Hepatocyte (in vitro differentiated cells): ENCODE data around the gene MMP20. TPM values are rescaled to one million over a fixed set of nuclear protein-coding genes. Genes with fewer than 3 reads are reported as not detected.
A peak's percentile ranks its signal among the peaks of the same experiment; 100 is the strongest.

ENCODE experiments used
- DNase-seq: peaks from one replicate; pipeline ENCODE4 v3.0.0-alpha.2; 2016; ENCODE audit warnings: low spot score
- H2AFZ ChIP-seq: fragments of 200-600 bp; sonication (generic); 2 replicates; pipeline ENCODE4 v1.6.0; 2016; ENCODE audit warnings: antibody characterized with exemption, mild to moderate bottlenecking
- H3K27ac ChIP-seq: fragments of 200-600 bp; sonication (generic); 2 replicates; pipeline ENCODE4 v1.5.1; 2016; ENCODE audit warnings: mild to moderate bottlenecking
- H3K27me3 ChIP-seq: fragments of 200-600 bp; sonication (generic); 2 replicates; pipeline ENCODE4 v1.6.1; 2016
- H3K36me3 ChIP-seq: fragments of 200-600 bp; sonication (generic); replicated peaks from 2 replicates; pipeline ENCODE4 v1.5.1; 2016; ENCODE audit warnings: low read depth; ENCODE audit not compliant: insufficient read depth
- H3K4me1 ChIP-seq: fragments of 200-600 bp; sonication (generic); 2 replicates; pipeline ENCODE4 v1.5.1; 2016; ENCODE audit warnings: mild to moderate bottlenecking, moderate library complexity; ENCODE audit not compliant: insufficient read depth
- H3K4me2 ChIP-seq: fragments of 200-600 bp; sonication (generic); 2 replicates; pipeline ENCODE4 v1.6.0; 2016
- H3K4me3 ChIP-seq: fragments of 200-600 bp; sonication (generic); 2 replicates; pipeline ENCODE4 v1.5.1; 2016; ENCODE audit warnings: mild to moderate bottlenecking
- H3K79me2 ChIP-seq: fragments of 200-600 bp; sonication (generic); 2 replicates; pipeline ENCODE4 v1.6.0; 2017; ENCODE audit warnings: mild to moderate bottlenecking
- H3K9me2 ChIP-seq: fragments of 200-600 bp; sonication (generic); replicated peaks from 2 replicates; pipeline ENCODE4 v1.6.0; 2017; ENCODE audit warnings: mild to moderate bottlenecking; ENCODE audit not compliant: insufficient read depth
- H3K9me3 ChIP-seq: fragments of 200-600 bp; sonication (generic); 2 replicates; pipeline ENCODE4 v1.5.1; 2016; ENCODE audit warnings: low read depth, mild to moderate bottlenecking
- H4K20me1 ChIP-seq: fragments of 200-600 bp; sonication (generic); 2 replicates; pipeline ENCODE4 v1.6.0; 2016; ENCODE audit warnings: mild to moderate bottlenecking; ENCODE audit not compliant: insufficient read depth, poor library complexity, severe bottlenecking
- CTCF ChIP-seq: fragments of 200-600 bp; sonication (generic); IDR thresholded peaks from 2 replicates; pipeline ENCODE4 v1.5.1; 2016; ENCODE audit warnings: antibody characterized with exemption, mild to moderate bottlenecking; ENCODE audit not compliant: poor library complexity
- EZH2 ChIP-seq: fragments of 200-600 bp; sonication (generic); IDR thresholded peaks from 2 replicates; pipeline ENCODE4 v1.6.1; 2016; ENCODE audit warnings: antibody characterized with exemption, mild to moderate bottlenecking, borderline replicate concordance
- EZH2phosphoT487 ChIP-seq: fragments of 200-600 bp; sonication (generic); IDR thresholded peaks from one replicate; pipeline ENCODE4 v1.6.1; 2018; ENCODE audit warnings: antibody characterized with exemption, mild to moderate bottlenecking, low read depth, moderate library complexity; ENCODE audit not compliant: unreplicated experiment, severe bottlenecking
- WGBS: methylation state at CpG from one replicate; pipeline ENCODE4 v1.1.6; 2016; ENCODE audit warnings: low lambda C conversion rate; ENCODE audit errors: missing lambda C conversion rate; 5-methylcytosine and 5-hydroxymethylcytosine counted together
- polyA plus RNA-seq: library from polyadenylated mRNA; unstranded; fragments of >200 nt; fragmentation: Nextera tagmentation; extraction: Ambion mirVana; gene quantifications from 2 replicates; pipeline ENCODE4 v1.2.1, GENCODE V29; 2016
- total RNA-seq: library from RNA; depleted of rRNA; stranded (reverse); fragments of >200 nt; gene quantifications from 2 replicates; pipeline ENCODE4 v1.2.3, GENCODE V29; 2014

The MMP20 gene
- total and polyA plus RNA-seq, 2 experiments from 2014 or later: not detected

- TF ChIP-seq CTCF (no peak), EZH2phosphoT487 (no peak), EZH2 (no peak)
- Histone ChIP-seq H3K4me3 (no peak overlapping the region), H4K20me1 (no peaks in the 10 kb centered on the region), H3K27ac (peak overlapping the region; percentile 84), H3K4me1 (peaks cover 13% of the 10 kb centered on the region), H3K79me2 (no peaks in the 10 kb centered on the region), H3K9me3 (no peaks in the 10 kb centered on the region), H3K36me3 (no peaks in the 10 kb centered on the region), H3K4me2 (no peak overlapping the region), H3K27me3 (no peaks in the 10 kb centered on the region), H3K9me2 (no peaks in the 10 kb centered on the region), H2AFZ (no peak overlapping the region)
- WGBS: 73% methylated on average over 1 of the region's 1 CpG
- DNase-seq: no peak
These were observed 26.9 kb downstream of the MMP20 start for GRCh38 chr11:102598272-102598671.

GRCh38 chr11:102596578-102596977, 28.6 kb downstream of the MMP20 start:
- H4K20me1 ChIP-seq: no peaks in the 10 kb centered on the region
- H3K79me2 ChIP-seq: no peaks in the 10 kb centered on the region
- no peaks in the 10 kb centered on the region for H3K9me2 ChIP-seq
- TF ChIP-seq EZH2: no peak
- H3K4me3 ChIP-seq: no peak overlapping the region
- 78% methylated on average over 6 of the region's 6 CpGs for WGBS
- no peaks in the 10 kb centered on the region for H3K27me3 ChIP-seq
- H3K4me2 ChIP-seq: no peak overlapping the region
- DNase-seq: no peak
- peak overlapping the region; percentile 46 for H3K27ac ChIP-seq
- peaks cover 13% of the 10 kb centered on the region for H3K4me1 ChIP-seq
- H2AFZ ChIP-seq: no peak overlapping the region
- H3K9me3 ChIP-seq: no peaks in the 10 kb centered on the region
- H3K36me3 ChIP-seq: no peaks in the 10 kb centered on the region

GRCh38 chr11:102592634-102593581, 32.2 kb downstream of the MMP20 start:
- Histone ChIP-seq H3K9me3 (no peaks in the 10 kb centered on the region), H3K9me2 (no peaks in the 10 kb centered on the region), H3K4me3 (no peak overlapping the region), H2AFZ (no peak overlapping the region), H3K79me2 (no peaks in the 10 kb centered on the region), H3K36me3 (no peaks in the 10 kb centered on the region), H3K4me1 (no peaks in the 10 kb centered on the region), H3K4me2 (no peak overlapping the region), H3K27ac (no peak overlapping the region), H3K27me3 (no peaks in the 10 kb centered on the region), H4K20me1 (no peaks in the 10 kb centered on the region)
- no peak for DNase-seq
- 84% methylated on average over 11 of the region's 11 CpGs for WGBS
- TF ChIP-seq CTCF (peak; percentile 30), EZH2phosphoT487 (no peak)

- Histone ChIP-seq H3K4me1 (no peaks in the 10 kb centered on the region), H3K9me2 (no peaks in the 10 kb centered on the region), H3K9me3 (no peaks in the 10 kb centered on the region), H3K79me2 (no peaks in the 10 kb centered on the region), H3K36me3 (no peaks in the 10 kb centered on the region), H2AFZ (no peak overlapping the region), H3K27me3 (no peaks in the 10 kb centered on the region), H3K27ac (no peak overlapping the region), H3K4me3 (no peak overlapping the region), H4K20me1 (no peaks in the 10 kb centered on the region), H3K4me2 (no peak overlapping the region)
- TF ChIP-seq EZH2: no peak
- no peak for TF ChIP-seq CTCF
- TF ChIP-seq EZH2phosphoT487: no peak
- 94% methylated on average over 1 of the region's 1 CpG for WGBS
- no peak for DNase-seq
These were observed 33.0 kb downstream of the MMP20 start for GRCh38 chr11:102592131-102592530.
